ENCODE results near the gene SYNM. TPM values are rescaled to one million over a fixed set of nuclear protein-coding genes. Genes with fewer than 3 reads are reported as not detected.

Gene SYNM
- total RNA-seq, 1 donor from 2014 or later = 0.02 TPM

DNA sequence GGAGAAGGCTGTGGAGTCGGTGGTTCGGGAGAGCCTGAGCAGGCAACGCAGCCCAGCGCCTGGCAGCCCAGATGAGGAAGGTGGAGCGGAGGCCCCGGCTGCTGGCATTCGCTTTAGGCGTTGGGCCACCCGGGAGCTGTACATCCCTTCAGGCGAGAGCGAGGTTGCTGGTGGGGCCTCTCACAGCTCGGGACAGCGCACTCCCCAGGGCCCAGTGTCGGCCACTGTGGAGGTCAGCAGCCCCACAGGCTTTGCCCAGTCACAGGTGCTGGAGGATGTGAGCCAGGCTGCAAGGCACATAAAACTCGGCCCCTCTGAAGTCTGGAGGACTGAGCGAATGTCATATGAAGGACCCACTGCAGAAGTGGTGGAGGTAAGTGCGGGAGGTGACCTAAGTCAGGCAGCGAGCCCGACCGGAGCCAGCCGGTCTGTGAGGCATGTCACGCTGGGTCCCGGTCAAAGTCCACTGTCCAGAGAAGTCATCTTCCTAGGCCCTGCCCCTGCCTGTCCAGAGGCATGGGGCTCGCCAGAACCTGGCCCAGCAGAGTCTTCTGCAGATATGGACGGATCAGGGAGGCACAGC is 26.7 kb downstream of the SYNM start:
- intact Hi-C loops (cut with micrococcal nuclease) = no loop called here
- ChIA-PET POLR2A (no interaction called here), CTCF (no interaction called here)
- no peak overlapping the region for H3K4me3 Mint-ChIP-seq
- no peak overlapping the region for H3K27ac Mint-ChIP-seq
- no peak for DNase-seq
- H3K4me1 Mint-ChIP-seq = peaks cover 3% of the 10 kb centered on the region
- no peaks in the 10 kb centered on the region for H3K9me3 Mint-ChIP-seq
- no peaks in the 10 kb centered on the region for H3K36me3 Mint-ChIP-seq (ENCODE audit: low read depth)
- H3K27me3 Mint-ChIP-seq = peaks cover 2% of the 10 kb centered on the region
- no peak for ATAC-seq (ENCODE audit: low read depth)
- TF ChIP-seq, protein P1, sequence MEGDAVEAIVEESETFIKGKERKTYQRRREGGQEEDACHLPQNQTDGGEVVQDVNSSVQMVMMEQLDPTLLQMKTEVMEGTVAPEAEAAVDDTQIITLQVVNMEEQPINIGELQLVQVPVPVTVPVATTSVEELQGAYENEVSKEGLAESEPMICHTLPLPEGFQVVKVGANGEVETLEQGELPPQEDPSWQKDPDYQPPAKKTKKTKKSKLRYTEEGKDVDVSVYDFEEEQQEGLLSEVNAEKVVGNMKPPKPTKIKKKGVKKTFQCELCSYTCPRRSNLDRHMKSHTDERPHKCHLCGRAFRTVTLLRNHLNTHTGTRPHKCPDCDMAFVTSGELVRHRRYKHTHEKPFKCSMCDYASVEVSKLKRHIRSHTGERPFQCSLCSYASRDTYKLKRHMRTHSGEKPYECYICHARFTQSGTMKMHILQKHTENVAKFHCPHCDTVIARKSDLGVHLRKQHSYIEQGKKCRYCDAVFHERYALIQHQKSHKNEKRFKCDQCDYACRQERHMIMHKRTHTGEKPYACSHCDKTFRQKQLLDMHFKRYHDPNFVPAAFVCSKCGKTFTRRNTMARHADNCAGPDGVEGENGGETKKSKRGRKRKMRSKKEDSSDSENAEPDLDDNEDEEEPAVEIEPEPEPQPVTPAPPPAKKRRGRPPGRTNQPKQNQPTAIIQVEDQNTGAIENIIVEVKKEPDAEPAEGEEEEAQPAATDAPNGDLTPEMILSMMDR (IDR thresholded peaks at IDR 0.05) = no peak

DNA sequence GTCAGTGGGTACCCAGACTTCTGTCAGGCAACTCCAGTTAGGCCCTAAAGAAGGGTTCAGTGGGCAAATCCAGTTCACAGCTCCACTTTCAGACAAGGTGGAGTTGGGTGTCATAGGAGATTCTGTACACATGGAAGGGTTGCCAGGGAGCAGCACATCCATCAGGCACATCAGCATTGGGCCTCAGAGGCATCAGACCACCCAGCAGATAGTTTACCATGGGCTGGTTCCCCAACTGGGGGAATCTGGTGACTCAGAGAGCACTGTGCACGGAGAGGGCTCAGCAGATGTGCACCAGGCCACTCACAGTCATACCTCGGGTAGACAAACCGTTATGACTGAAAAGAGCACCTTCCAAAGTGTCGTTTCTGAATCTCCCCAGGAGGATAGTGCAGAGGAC is 27.2 kb downstream of the SYNM start:
- Mint-ChIP-seq H3K4me1 (peaks cover 3% of the 10 kb centered on the region), H3K9me3 (no peaks in the 10 kb centered on the region), H3K27ac (no peak overlapping the region), H3K27me3 (no peaks in the 10 kb centered on the region), H3K36me3 (ENCODE audit: low read depth) (no peaks in the 10 kb centered on the region), H3K4me3 (no peak overlapping the region)
- no peak for DNase-seq
- TF ChIP-seq, protein P1 (IDR thresholded peaks at IDR 0.05) = no peak
- intact Hi-C loops (cut with micrococcal nuclease) = no loop called here
- no peak for ATAC-seq (ENCODE audit: low read depth)
- ChIA-PET CTCF (no interaction called here), POLR2A (no interaction called here)

- POLR2A ChIA-PET = no interaction called here
- Mint-ChIP-seq H3K27me3 (no peaks in the 10 kb centered on the region), H3K36me3 (ENCODE audit: low read depth) (no peaks in the 10 kb centered on the region), H3K27ac (no peak overlapping the region), H3K9me3 (no peaks in the 10 kb centered on the region), H3K4me1 (peaks cover 3% of the 10 kb centered on the region), H3K4me3 (no peak overlapping the region)
- intact Hi-C loops (cut with micrococcal nuclease) = no loop called here
- ATAC-seq (ENCODE audit: low read depth) = no peak
- no peak for DNase-seq
- TF ChIP-seq, protein P1 (IDR thresholded peaks at IDR 0.05) = no peak
- CTCF ChIA-PET = no interaction called here
Measured at GRCh38 chr15:99132634-99133287, 27.9 kb downstream of the SYNM start.

DNA sequence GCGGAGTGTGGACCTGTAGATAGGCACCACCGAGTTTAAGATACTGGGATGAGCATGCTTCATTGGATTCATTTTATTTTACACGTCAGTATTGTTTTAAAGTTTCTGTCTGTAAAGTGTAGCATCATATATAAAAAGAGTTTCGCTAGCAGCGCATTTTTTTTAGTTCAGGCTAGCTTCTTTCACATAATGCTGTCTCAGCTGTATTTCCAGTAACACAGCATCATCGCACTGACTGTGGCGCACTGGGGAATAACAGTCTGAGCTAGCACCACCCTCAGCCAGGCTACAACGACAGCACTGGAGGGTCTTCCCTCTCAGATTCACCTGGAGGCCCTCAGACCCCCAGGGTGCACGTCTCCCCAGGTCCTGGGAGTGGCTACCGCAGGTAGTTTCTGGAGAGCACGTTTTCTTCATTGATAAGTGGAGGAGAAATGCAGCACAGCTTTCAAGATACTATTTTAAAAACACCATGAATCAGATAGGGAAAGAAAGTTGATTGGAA is 29.5 kb downstream of the SYNM start:
- TF ChIP-seq, protein P1 (IDR thresholded peaks at IDR 0.05) = no peak
- no peak overlapping the region for H3K27ac Mint-ChIP-seq
- POLR2A ChIA-PET = no interaction called here

DNA sequence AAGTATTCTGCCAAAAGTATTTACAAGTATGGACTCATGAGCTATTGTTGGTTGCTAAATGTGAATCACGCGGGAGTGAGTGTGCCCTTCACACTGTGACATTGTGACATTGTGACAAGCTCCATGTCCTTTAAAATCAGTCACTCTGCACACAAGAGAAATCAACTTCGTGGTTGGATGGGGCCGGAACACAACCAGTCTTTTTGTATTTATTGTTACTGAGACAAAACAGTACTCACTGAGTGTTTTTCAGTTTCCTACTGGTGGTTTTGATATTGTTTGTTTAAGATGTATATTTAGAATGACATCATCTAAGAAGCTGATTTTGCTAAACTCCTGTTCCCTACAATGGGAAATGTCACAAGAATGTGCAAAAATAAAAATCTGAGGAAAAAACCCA is 30.3 kb downstream of the SYNM start:
- H3K4me3 Mint-ChIP-seq = no peak overlapping the region
- TF ChIP-seq, protein P1 (IDR thresholded peaks at IDR 0.05) = no peak
- POLR2A ChIA-PET = no interaction called here
- no peaks in the 10 kb centered on the region for H3K27me3 Mint-ChIP-seq
- CTCF ChIA-PET = no interaction called here
- DNase-seq = no peak
- no peaks in the 10 kb centered on the region for H3K9me3 Mint-ChIP-seq
- no peaks in the 10 kb centered on the region for H3K36me3 Mint-ChIP-seq (ENCODE audit: low read depth)
- no peaks in the 10 kb centered on the region for H3K4me1 Mint-ChIP-seq
- no peak overlapping the region for H3K27ac Mint-ChIP-seq
- intact Hi-C loops (cut with micrococcal nuclease) = no loop called here
- no peak for ATAC-seq (ENCODE audit: low read depth)

More for the DNA sequence above, 29.5 kb downstream of the SYNM start:
- H3K4me3 Mint-ChIP-seq = no peak overlapping the region
- intact Hi-C loops (cut with micrococcal nuclease) = no loop called here
- CTCF ChIA-PET = no interaction called here
- ATAC-seq (ENCODE audit: low read depth) = no peak
- H3K9me3 Mint-ChIP-seq = no peaks in the 10 kb centered on the region
- no peak for DNase-seq
- H3K4me1 Mint-ChIP-seq = peaks cover 3% of the 10 kb centered on the region
- H3K27me3 Mint-ChIP-seq = no peaks in the 10 kb centered on the region
- no peaks in the 10 kb centered on the region for H3K36me3 Mint-ChIP-seq (ENCODE audit: low read depth)
